Testis (tissue), 3 donors: ENCODE results near the gene JAML. TPM values are rescaled to one million over a fixed set of nuclear protein-coding genes. Genes with fewer than 3 reads are reported as not detected.

Experiments
- DNase-seq: peaks from one replicate; pipeline ENCODE4 v3.0.0-alpha.2; 2019
- H3K27ac ChIP-seq, 2 donors: fragments of 200-600 bp; sonication (generic); one replicate each; pipeline ENCODE4 v1.5.1; 2019
- H3K27me3 ChIP-seq: fragments of 200-600 bp; sonication (generic); one replicate; pipeline ENCODE4 v1.5.1; 2019
- H3K36me3 ChIP-seq: fragments of 200-600 bp; sonication (generic); one replicate; pipeline ENCODE4 v1.5.1; 2017; ENCODE audit warnings: low read depth; ENCODE audit errors: missing control alignments
- H3K4me1 ChIP-seq: fragments of 200-600 bp; sonication (generic); one replicate; pipeline ENCODE4 v1.5.1; 2019
- H3K4me3 ChIP-seq, 2 donors: fragments of 200-600 bp; sonication (generic); one replicate each; pipeline ENCODE4 v1.5.1; 2017 to 2019
- H3K9me3 ChIP-seq: fragments of 200-600 bp; sonication (generic); one replicate; pipeline ENCODE4 v1.5.1; 2017
- CTCF ChIP-seq, 3 experiments: fragments of 450-650 bp in 2 of 3; fragments of 200-600 bp in 1 of 3; sonication (generic) in 1 of 3; IDR thresholded peaks; one replicate each; pipeline ENCODE4 v1.5.1; 2016 to 2019; ENCODE audit warnings: antibody characterized with exemption in 3 of 3, mild to moderate bottlenecking in 2 of 3, moderate library complexity in 1 of 3
- POLR2A ChIP-seq: fragments of 450-650 bp; IDR thresholded peaks from one replicate; pipeline ENCODE4 v1.6.1; 2017; ENCODE audit warnings: antibody characterized with exemption, mild to moderate bottlenecking, moderate library complexity
- WGBS, 2 donors: methylation state at CpG; one replicate each; pipeline ENCODE4 v1.1.5; 2018; 5-methylcytosine and 5-hydroxymethylcytosine counted together
- intact Hi-C: fragments of 100-400 bp; cut with DNase I; formaldehyde crosslinking; loops from one replicate; pipeline ENCODE4 v1.15.1; 2023; ENCODE audit warnings: low total_unique reads
- polyA plus RNA-seq: library from polyadenylated mRNA; stranded (reverse); fragments of 350-450 nt; fragmentation: Illumina TruSeq; extraction: RNeasy Lipid Tissue Mini Kit (QIAGEN cat#74804); gene quantifications from one replicate; pipeline ENCODE4 v1.2.3, GENCODE V29; 2014; ENCODE audit warnings: low read depth, low replicate concordance; ENCODE audit not compliant: insufficient read depth
- total RNA-seq, 2 donors: library from RNA; depleted of rRNA; stranded (reverse); fragments of >200 nt; gene quantifications; one replicate each; pipeline ENCODE4 v1.2.3, GENCODE V29; 2016

JAML gene
- total and polyA plus RNA-seq, 3 donors from 2014 or later, result 1.9 to 9.7 (median 3.5) TPM

- TF ChIP-seq POLR2A (no peak), CTCF (IDR thresholded peaks at IDR 0.05) (no peak)
- no peak overlapping the region for H3K4me3 ChIP-seq
These were observed 6.7 kb upstream of the JAML start for GRCh38 chr11:118231461-118231860.

GRCh38 chr11:118230088-118230487 lies 5.3 kb upstream of the JAML start:
- no peak for TF ChIP-seq POLR2A
- no peak for TF ChIP-seq CTCF (IDR thresholded peaks at IDR 0.05)
- Histone ChIP-seq H3K36me3 (no peaks in the 10 kb centered on the region), H3K4me1 (no peaks in the 10 kb centered on the region), H3K9me3 (no peaks in the 10 kb centered on the region), H3K27me3 (no peaks in the 10 kb centered on the region), H3K27ac (no peak overlapping the region), H3K4me3 (no peak overlapping the region)
- intact Hi-C loops, result no loop called here
- no peak for DNase-seq
- WGBS, 2 donors, result 95 to 96% methylated on average over 3 of the region's 3 CpGs

More at GRCh38 chr11:118231461-118231860, 6.7 kb upstream of the JAML start:
- intact Hi-C loops, result no loop called here
- Histone ChIP-seq H3K36me3 (no peaks in the 10 kb centered on the region), H3K9me3 (no peaks in the 10 kb centered on the region), H3K4me1 (no peaks in the 10 kb centered on the region), H3K27ac (no peak overlapping the region), H3K27me3 (no peaks in the 10 kb centered on the region)
- no peak for DNase-seq

- 68 to 73% methylated on average over 5 of the region's 5 CpGs for WGBS, 2 donors
- TF ChIP-seq CTCF (IDR thresholded peaks at IDR 0.05) (no peak), POLR2A (no peak)
These were observed 4.5 kb upstream of the JAML start for GRCh38 chr11:118229274-118229847.

GRCh38 chr11:118227865-118228785 lies 3.3 kb upstream of the JAML start:
- whole genome bisulfite sequencing, 2 donors, result 86 to 87% methylated on average over 8 of the region's 8 CpGs

More at GRCh38 chr11:118229274-118229847, 4.5 kb upstream of the JAML start:
- intact Hi-C loops, result no loop called here
- DNase-seq, result no peak
- H3K9me3 ChIP-seq, result no peaks in the 10 kb centered on the region
- H3K4me3 ChIP-seq, result no peak overlapping the region
- H3K4me1 ChIP-seq, result no peaks in the 10 kb centered on the region
- no peaks in the 10 kb centered on the region for H3K27me3 ChIP-seq
- H3K27ac ChIP-seq, result peak overlapping the region in 1 of 2 donors; percentile 11
- H3K36me3 ChIP-seq, result no peaks in the 10 kb centered on the region

More at GRCh38 chr11:118227865-118228785, 3.3 kb upstream of the JAML start:
- Histone ChIP-seq H3K27ac (no peak overlapping the region), H3K4me1 (no peaks in the 10 kb centered on the region), H3K27me3 (no peaks in the 10 kb centered on the region), H3K4me3 (no peak overlapping the region), H3K36me3 (no peaks in the 10 kb centered on the region), H3K9me3 (no peaks in the 10 kb centered on the region)
- DNase-seq, result no peak
- no peak for TF ChIP-seq POLR2A
- no peak for TF ChIP-seq CTCF (IDR thresholded peaks at IDR 0.05)
- intact Hi-C loops, result no loop called here
